GM13977 (cell line): Measurements from ENCODE around the gene RALGAPA2.

ENCODE experiments used
- DNase-seq: peaks from one replicate; pipeline ENCODE4 v3.0.0; 2012; ENCODE audit warnings: low spot score
- in situ Hi-C: fragments of 300-500 bp; cut with MboI; formaldehyde crosslinking; loops from one replicate; pipeline ENCODE4 v1.12.0; 2022; ENCODE audit warnings: low sequenced_read_pairs, low pct_unique_long_range_greater_than_20kb, mixed read lengths, inconsistent platforms; ENCODE audit not compliant: unreplicated experiment
- TF ChIP-seq, protein P1 (sequence below): IDR thresholded peaks from 2 replicates; pipeline ENCODE4 v1.5.1; 2012; ENCODE audit warnings: mild to moderate bottlenecking, control low read depth; ENCODE audit not compliant: insufficient read depth; ENCODE audit errors: extremely low read depth, missing control alignments

RALGAPA2 gene

GRCh38 chr20:20417876-20418676 lies 294.4 kb downstream of the RALGAPA2 start:
- TF ChIP-seq, protein P1, sequence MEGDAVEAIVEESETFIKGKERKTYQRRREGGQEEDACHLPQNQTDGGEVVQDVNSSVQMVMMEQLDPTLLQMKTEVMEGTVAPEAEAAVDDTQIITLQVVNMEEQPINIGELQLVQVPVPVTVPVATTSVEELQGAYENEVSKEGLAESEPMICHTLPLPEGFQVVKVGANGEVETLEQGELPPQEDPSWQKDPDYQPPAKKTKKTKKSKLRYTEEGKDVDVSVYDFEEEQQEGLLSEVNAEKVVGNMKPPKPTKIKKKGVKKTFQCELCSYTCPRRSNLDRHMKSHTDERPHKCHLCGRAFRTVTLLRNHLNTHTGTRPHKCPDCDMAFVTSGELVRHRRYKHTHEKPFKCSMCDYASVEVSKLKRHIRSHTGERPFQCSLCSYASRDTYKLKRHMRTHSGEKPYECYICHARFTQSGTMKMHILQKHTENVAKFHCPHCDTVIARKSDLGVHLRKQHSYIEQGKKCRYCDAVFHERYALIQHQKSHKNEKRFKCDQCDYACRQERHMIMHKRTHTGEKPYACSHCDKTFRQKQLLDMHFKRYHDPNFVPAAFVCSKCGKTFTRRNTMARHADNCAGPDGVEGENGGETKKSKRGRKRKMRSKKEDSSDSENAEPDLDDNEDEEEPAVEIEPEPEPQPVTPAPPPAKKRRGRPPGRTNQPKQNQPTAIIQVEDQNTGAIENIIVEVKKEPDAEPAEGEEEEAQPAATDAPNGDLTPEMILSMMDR, result no peak
- no peak for DNase-seq
- in situ Hi-C loops, result no loop called here

GRCh38 chr20:20415321-20415720 lies 297.1 kb downstream of the RALGAPA2 start:
- TF ChIP-seq, protein P1, result no peak
- in situ Hi-C loops, result no loop called here
- DNase-seq, result no peak

GRCh38 chr20:20414640-20415220 lies 297.7 kb downstream of the RALGAPA2 start:
- in situ Hi-C loops, result no loop called here
- TF ChIP-seq, protein P1, result no peak

DNA sequence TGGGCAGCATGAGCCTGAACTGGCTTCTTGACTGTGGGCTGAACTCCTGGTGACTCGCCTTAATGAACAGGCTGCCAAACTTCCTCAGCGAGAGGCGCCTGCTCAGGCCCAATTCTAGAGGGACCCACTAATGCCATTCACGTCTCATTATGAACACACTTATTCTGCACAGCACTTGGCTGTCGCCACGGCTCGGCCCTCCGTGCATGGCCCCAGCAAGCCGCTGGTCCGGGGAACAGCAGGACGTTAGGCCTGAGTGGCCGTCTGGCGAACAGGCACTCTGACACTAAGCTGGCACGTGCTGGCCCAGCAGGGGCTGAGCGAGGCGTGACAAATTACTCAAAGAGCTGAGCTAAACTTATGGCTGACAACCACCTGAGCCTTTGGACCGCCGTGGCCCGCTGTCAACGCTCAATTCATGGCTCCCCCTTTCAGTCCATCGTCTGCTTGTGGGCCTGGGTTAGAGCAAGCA lies 298.6 kb downstream of the RALGAPA2 start:
- TF ChIP-seq, protein P1, result no peak
- no peak for DNase-seq
- in situ Hi-C loops, result no loop called here

More at GRCh38 chr20:20414640-20415220, 297.7 kb downstream of the RALGAPA2 start:
- DNase-seq, result no peak

- TF ChIP-seq, protein P1, result no peak
- DNase-seq, result no peak
- in situ Hi-C loops, result no loop called here
Measured at GRCh38 chr20:20412750-20413149, 299.7 kb downstream of the RALGAPA2 start.

DNA sequence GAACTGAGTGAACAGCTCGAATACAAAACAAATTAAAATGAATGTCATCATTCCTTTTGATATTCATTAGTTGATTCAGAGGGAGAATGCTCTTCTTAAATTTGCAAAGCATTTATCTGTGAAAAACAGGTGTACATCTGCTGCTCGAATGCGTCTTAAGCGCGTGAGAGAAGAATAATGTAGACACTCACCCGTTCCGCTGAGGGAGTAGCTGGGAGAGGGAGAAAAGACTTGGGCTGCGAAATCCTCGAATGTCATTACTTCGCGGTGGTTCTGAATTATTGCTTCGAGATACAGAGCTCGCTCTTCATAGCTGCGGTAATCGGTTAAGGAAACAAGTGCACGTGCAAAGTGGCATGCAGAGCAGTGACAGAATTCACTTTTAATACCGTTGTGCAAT lies 300.6 kb downstream of the RALGAPA2 start:
- TF ChIP-seq, protein P1, result no peak
- in situ Hi-C loops, result no loop called here
- no peak for DNase-seq
